Activated naive CD8-positive, alpha-beta T cell treated with anti-CD3 and anti-CD28 coated beads for 36 hours (primary cell): ENCODE measurements around the gene RGS17. TPM values are rescaled to one million over a fixed set of nuclear protein-coding genes. Genes with fewer than 3 reads are reported as not detected.

Source experiments
- DNase-seq: peaks from one replicate; pipeline ENCODE4 v3.0.0; 2021
- H3K27ac Mint-ChIP-seq: one replicate; pipeline ENCODE4 v1.8.0; 2022; ENCODE audit warnings: mild to moderate bottlenecking, moderate library complexity, mixed read lengths
- H3K27me3 Mint-ChIP-seq: one replicate; pipeline ENCODE4 v1.8.0; 2022; ENCODE audit warnings: mild to moderate bottlenecking, mixed read lengths
- H3K36me3 Mint-ChIP-seq: one replicate; pipeline ENCODE4 v1.8.0; 2021; ENCODE audit warnings: mild to moderate bottlenecking, mixed read lengths
- H3K4me1 Mint-ChIP-seq: one replicate; pipeline ENCODE4 v1.8.0; 2021; ENCODE audit warnings: mixed read lengths
- H3K4me3 Mint-ChIP-seq: one replicate; pipeline ENCODE4 v1.8.0; 2022; ENCODE audit warnings: mild to moderate bottlenecking, moderate library complexity, mixed read lengths
- H3K9me3 Mint-ChIP-seq: one replicate; pipeline ENCODE4 v1.8.0; 2022; ENCODE audit warnings: mixed read lengths
- total RNA-seq, 2 experiments: library from RNA; stranded (reverse); gene quantifications; one replicate each; pipeline ENCODE4 v1.2.3, GENCODE V29; 2021

The RGS17 gene
- total RNA-seq, 2 experiments from 2014 or later, result not detected

GRCh38 chr6:153076431-153076830 is 54.7 kb downstream of the RGS17 start:
- H3K4me3 Mint-ChIP-seq, result no peak overlapping the region
- H3K36me3 Mint-ChIP-seq, result no peaks in the 10 kb centered on the region
- no peaks in the 10 kb centered on the region for H3K4me1 Mint-ChIP-seq
- DNase-seq, result no peak
- H3K27ac Mint-ChIP-seq, result no peak overlapping the region
- peaks cover 5% of the 10 kb centered on the region for H3K27me3 Mint-ChIP-seq
- no peaks in the 10 kb centered on the region for H3K9me3 Mint-ChIP-seq

GRCh38 chr6:153074761-153075160 is 56.3 kb downstream of the RGS17 start:
- peaks cover 5% of the 10 kb centered on the region for H3K27me3 Mint-ChIP-seq

DNA sequence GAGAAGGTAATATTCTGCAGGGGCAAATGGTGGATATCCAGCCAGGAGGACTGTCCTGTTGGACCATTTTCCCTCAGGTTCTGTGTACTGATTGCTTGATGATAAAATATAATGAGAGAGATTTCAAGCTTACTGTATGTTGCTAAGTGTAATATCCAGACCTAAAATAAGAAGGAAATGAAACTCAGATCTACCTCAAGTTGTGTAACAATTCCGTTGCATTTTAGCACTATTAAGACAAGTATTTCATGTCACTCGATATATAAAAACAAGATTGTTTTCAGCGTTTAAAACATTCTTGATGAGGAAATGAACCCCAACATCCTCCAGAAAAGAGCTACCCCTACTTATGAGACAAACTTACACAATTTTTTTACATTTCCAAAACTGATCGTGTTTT is 57.2 kb downstream of the RGS17 start:
- DNase-seq, result no peak
- no peak overlapping the region for H3K4me3 Mint-ChIP-seq
- H3K27ac Mint-ChIP-seq, result no peak overlapping the region
- H3K36me3 Mint-ChIP-seq, result no peaks in the 10 kb centered on the region
- peaks cover 5% of the 10 kb centered on the region for H3K27me3 Mint-ChIP-seq
- no peaks in the 10 kb centered on the region for H3K4me1 Mint-ChIP-seq
- H3K9me3 Mint-ChIP-seq, result no peaks in the 10 kb centered on the region

More at GRCh38 chr6:153074761-153075160, 56.3 kb downstream of the RGS17 start:
- no peaks in the 10 kb centered on the region for H3K9me3 Mint-ChIP-seq
- no peak overlapping the region for H3K4me3 Mint-ChIP-seq
- no peak for DNase-seq
- H3K36me3 Mint-ChIP-seq, result no peaks in the 10 kb centered on the region
- H3K4me1 Mint-ChIP-seq, result no peaks in the 10 kb centered on the region
- no peak overlapping the region for H3K27ac Mint-ChIP-seq

DNA sequence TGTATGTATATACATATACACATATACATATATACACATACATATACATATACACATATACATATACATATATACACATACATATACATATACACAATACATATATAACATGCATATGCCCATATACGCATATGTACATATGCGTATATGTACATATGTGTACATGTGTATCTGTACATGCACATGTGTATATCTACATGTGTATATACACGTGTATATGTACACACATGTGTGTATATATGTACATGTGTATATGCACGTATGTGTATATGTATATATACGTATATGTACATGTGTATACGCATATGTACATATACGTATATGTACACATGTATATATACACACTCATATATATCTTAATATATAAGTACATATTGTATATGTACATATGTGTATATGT is 60.3 kb downstream of the RGS17 start:
- H3K9me3 Mint-ChIP-seq, result peaks cover 3% of the 10 kb centered on the region
- peaks cover 5% of the 10 kb centered on the region for H3K27me3 Mint-ChIP-seq
- no peak overlapping the region for H3K27ac Mint-ChIP-seq
- no peak overlapping the region for H3K4me3 Mint-ChIP-seq
- H3K36me3 Mint-ChIP-seq, result no peaks in the 10 kb centered on the region
- no peaks in the 10 kb centered on the region for H3K4me1 Mint-ChIP-seq
- DNase-seq, result no peak

DNA sequence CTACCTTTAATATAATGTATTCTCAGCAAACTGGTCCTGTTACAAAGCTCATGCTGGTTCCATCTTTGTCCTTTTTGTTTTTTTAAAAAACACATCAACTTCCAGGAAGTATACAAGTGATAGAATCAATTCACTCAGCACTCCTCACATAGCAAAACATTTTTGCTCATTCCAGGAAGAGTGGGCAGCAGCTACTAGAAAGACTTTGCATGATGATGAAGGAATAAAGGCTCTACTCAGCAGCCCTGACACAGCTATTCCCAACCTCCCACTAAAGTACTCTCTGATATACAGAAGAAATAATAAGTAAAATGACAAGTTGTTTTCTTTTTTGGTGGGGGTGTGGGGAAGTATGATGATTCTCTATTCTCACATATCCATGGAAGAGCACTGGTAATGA is 61.2 kb downstream of the RGS17 start:
- peaks cover 7% of the 10 kb centered on the region for H3K9me3 Mint-ChIP-seq
- no peak overlapping the region for H3K4me3 Mint-ChIP-seq
- no peak for DNase-seq
- peaks cover 5% of the 10 kb centered on the region for H3K27me3 Mint-ChIP-seq
- no peaks in the 10 kb centered on the region for H3K4me1 Mint-ChIP-seq
- no peaks in the 10 kb centered on the region for H3K36me3 Mint-ChIP-seq
- no peak overlapping the region for H3K27ac Mint-ChIP-seq

DNA sequence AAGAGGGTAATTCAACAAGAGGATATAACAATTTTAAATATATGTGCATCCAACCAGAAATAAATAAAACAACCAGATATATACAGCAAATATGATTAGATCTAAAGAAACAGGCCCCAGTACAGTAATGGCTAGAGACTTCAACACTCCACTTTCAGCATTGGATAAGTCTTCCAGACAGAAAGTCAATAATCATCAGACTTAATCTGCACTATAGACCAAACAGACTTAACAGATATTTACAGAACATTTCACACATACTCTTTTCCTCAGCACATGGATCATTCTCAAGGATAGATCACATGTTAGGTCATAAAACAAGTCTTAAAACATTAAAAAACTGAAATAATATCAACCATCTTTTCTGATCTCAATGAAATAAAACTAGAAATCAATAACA is 65.9 kb downstream of the RGS17 start:
- peaks cover 17% of the 10 kb centered on the region for H3K9me3 Mint-ChIP-seq
- H3K36me3 Mint-ChIP-seq, result peaks cover 1% of the 10 kb centered on the region
- no peak for DNase-seq
- H3K4me1 Mint-ChIP-seq, result no peaks in the 10 kb centered on the region
- H3K27ac Mint-ChIP-seq, result no peak overlapping the region
- H3K27me3 Mint-ChIP-seq, result peaks cover 35% of the 10 kb centered on the region
- no peak overlapping the region for H3K4me3 Mint-ChIP-seq

DNA sequence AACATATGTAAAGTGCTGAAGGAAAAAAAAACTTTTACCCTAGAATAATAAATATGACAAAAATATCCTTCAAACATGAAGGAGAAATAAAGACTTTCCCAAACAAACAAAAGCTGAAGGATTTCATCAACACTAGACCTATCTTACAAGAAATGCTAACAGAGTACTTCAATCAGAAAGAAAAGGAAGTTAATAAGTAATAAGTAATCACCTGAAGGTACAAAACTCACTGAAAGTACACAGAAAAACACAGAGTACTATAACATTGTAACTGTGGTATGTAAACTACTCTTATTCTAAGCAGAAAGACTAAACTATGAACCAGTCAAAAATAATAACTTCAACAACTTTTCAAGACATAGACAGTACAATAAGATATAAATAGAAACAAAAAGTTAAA is 67.1 kb downstream of the RGS17 start:
- Mint-ChIP-seq H3K27me3 (peaks cover 35% of the 10 kb centered on the region), H3K9me3 (peaks cover 17% of the 10 kb centered on the region), H3K4me3 (no peak overlapping the region), H3K4me1 (no peaks in the 10 kb centered on the region), H3K36me3 (peaks cover 1% of the 10 kb centered on the region), H3K27ac (no peak overlapping the region)
- no peak for DNase-seq

DNA sequence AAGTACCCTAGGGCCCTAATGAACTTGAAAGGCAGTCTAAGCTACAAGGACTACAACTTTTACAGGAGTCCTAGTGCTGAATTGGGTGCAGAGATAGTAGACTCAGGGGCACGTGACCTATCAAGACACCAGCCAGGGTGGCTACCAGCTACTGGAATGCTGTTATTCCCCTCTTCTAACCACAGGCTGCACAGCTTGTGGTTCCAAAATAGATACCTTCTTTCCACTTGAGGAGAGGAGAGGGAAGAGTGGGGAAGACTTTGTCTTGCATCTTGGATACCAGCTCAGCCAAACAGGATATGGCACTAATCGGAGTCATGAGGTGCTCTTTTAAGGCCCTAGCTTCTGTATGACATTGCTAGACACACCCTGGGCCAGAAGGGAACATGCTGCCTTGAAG is 68.6 kb downstream of the RGS17 start:
- DNase-seq, result no peak
- Mint-ChIP-seq H3K4me1 (no peaks in the 10 kb centered on the region), H3K27me3 (peaks cover 35% of the 10 kb centered on the region)

DNA sequence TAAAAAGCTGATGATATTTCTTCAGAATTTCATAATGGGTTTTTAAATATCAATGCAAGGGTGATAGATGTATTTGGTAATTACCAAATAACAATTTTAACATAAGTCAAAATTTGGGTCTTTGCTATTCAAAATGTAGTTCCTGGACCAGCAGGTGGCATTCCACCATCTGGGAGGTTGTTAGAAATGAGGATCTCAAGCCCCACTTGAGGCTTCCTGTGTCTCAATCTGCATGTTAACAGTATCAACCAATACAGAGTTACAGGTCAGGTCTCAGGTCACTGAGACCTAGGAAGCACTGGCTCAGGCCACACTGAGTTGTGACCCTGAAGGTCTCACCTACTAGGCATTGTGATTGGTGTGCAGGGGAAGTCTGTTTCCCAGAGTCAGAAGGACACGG is 71.3 kb downstream of the RGS17 start:
- Mint-ChIP-seq H3K27ac (no peak overlapping the region), H3K4me1 (no peaks in the 10 kb centered on the region), H3K4me3 (no peak overlapping the region), H3K36me3 (peaks cover 1% of the 10 kb centered on the region), H3K27me3 (peaks cover 30% of the 10 kb centered on the region), H3K9me3 (peaks cover 9% of the 10 kb centered on the region)
- no peak for DNase-seq

More for the DNA sequence above, 68.6 kb downstream of the RGS17 start:
- Mint-ChIP-seq H3K27ac (no peak overlapping the region), H3K4me3 (no peak overlapping the region), H3K36me3 (peaks cover 1% of the 10 kb centered on the region), H3K9me3 (peaks cover 17% of the 10 kb centered on the region)

GRCh38 chr6:153059311-153059710 is 71.8 kb downstream of the RGS17 start:
- H3K4me1 Mint-ChIP-seq, result no peaks in the 10 kb centered on the region
- peaks cover 1% of the 10 kb centered on the region for H3K36me3 Mint-ChIP-seq
- H3K27ac Mint-ChIP-seq, result no peak overlapping the region
- DNase-seq, result no peak
- H3K4me3 Mint-ChIP-seq, result no peak overlapping the region
- H3K9me3 Mint-ChIP-seq, result peaks cover 9% of the 10 kb centered on the region
- H3K27me3 Mint-ChIP-seq, result peaks cover 29% of the 10 kb centered on the region

DNA sequence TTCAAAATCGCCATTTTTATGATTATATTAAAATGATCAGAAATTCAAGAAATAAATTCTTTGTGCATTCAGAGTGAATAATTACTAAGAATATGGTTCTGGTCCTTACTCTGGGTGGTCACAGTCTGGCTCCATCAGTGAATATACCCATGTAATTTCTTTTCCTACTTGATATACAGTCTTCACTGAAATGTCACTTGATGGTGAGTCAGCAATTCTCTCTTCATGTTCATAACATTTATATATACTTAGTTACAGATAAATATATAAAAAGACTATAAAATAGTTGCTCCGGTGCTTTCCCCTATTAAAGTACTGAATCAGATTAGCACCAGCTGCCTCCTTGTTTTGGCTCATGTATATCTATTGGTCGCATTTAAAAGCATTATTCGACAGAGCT is 72.2 kb downstream of the RGS17 start:
- no peak overlapping the region for H3K27ac Mint-ChIP-seq
- H3K27me3 Mint-ChIP-seq, result peaks cover 25% of the 10 kb centered on the region
- H3K4me1 Mint-ChIP-seq, result no peaks in the 10 kb centered on the region

GRCh38 chr6:153058291-153058690 is 72.8 kb downstream of the RGS17 start:
- no peaks in the 10 kb centered on the region for H3K36me3 Mint-ChIP-seq
- H3K27ac Mint-ChIP-seq, result no peak overlapping the region
- H3K4me1 Mint-ChIP-seq, result no peaks in the 10 kb centered on the region
- no peak overlapping the region for H3K4me3 Mint-ChIP-seq
- peaks cover 19% of the 10 kb centered on the region for H3K27me3 Mint-ChIP-seq
- DNase-seq, result no peak
- H3K9me3 Mint-ChIP-seq, result peaks cover 4% of the 10 kb centered on the region

More for the DNA sequence above, 72.2 kb downstream of the RGS17 start:
- Mint-ChIP-seq H3K9me3 (peaks cover 9% of the 10 kb centered on the region), H3K4me3 (no peak overlapping the region), H3K36me3 (peaks cover 1% of the 10 kb centered on the region)
- no peak for DNase-seq

DNA sequence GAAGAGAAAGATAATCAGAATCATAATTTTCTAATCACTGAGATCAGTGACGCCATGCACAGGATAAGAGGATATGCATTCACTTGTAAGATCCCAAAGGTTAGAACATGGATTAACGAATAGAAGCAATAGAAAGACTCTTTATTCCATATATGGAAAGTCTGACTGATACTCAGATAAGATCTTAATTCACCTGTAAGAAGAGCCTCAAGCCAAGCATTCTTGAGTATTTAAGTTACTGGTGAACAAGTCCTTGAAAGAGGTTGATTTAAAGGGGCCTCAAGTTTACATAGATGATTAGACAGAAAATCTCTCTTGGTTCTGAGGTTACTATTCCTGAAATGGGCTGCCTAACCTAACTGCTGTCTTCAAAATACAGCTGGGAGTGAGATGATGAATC is 74.8 kb downstream of the RGS17 start:
- Mint-ChIP-seq H3K4me3 (no peak overlapping the region), H3K27me3 (peaks cover 10% of the 10 kb centered on the region), H3K27ac (no peak overlapping the region), H3K36me3 (no peaks in the 10 kb centered on the region), H3K4me1 (no peaks in the 10 kb centered on the region), H3K9me3 (no peaks in the 10 kb centered on the region)
- DNase-seq, result no peak

DNA sequence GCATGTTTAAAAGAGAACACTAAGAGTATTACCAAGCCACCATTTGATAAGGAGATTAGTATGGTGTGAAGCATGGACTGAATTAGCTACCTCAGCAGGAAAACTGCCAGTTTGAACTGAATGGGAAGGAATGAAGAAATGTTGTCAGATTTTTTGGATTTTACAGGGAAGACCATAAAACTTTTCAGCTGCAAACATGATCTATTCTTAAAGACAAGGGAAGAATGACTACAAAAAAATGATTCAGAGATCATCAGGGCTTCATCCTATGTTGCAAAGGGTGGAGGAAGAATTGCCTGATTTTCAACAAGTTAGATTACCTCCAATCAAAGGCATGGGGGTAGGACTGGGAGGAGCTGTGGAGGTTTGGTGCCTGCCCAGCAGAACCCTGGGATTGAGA is 79.3 kb downstream of the RGS17 start:
- H3K27me3 Mint-ChIP-seq, result peaks cover 3% of the 10 kb centered on the region

DNA sequence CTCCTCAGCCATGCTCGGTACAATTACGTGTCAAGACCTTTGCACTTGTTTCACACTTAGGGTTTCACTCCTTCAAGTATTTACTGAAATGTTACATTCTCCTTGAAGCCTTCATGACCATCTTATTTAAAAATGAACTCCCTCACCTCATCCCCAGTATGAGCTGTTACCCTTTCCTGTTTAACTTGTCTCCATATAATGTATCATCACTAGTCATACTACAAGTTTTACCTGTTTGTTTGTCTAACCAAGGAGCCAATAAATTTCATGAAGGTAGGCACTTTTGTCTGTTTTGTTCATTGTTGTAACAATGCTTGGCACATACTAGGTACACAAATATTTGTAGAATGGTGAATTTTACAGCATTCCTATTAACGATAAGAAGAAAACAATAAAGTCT is 82.5 kb downstream of the RGS17 start:
- no peaks in the 10 kb centered on the region for H3K27me3 Mint-ChIP-seq
- no peaks in the 10 kb centered on the region for H3K9me3 Mint-ChIP-seq
- H3K4me3 Mint-ChIP-seq, result no peak overlapping the region
- H3K4me1 Mint-ChIP-seq, result no peaks in the 10 kb centered on the region
- no peak overlapping the region for H3K27ac Mint-ChIP-seq
- H3K36me3 Mint-ChIP-seq, result no peaks in the 10 kb centered on the region
- DNase-seq, result no peak

More for the DNA sequence above, 79.3 kb downstream of the RGS17 start:
- H3K27ac Mint-ChIP-seq, result no peak overlapping the region
- no peaks in the 10 kb centered on the region for H3K4me1 Mint-ChIP-seq
- H3K4me3 Mint-ChIP-seq, result no peak overlapping the region
- DNase-seq, result no peak
- no peaks in the 10 kb centered on the region for H3K36me3 Mint-ChIP-seq
- no peaks in the 10 kb centered on the region for H3K9me3 Mint-ChIP-seq

DNA sequence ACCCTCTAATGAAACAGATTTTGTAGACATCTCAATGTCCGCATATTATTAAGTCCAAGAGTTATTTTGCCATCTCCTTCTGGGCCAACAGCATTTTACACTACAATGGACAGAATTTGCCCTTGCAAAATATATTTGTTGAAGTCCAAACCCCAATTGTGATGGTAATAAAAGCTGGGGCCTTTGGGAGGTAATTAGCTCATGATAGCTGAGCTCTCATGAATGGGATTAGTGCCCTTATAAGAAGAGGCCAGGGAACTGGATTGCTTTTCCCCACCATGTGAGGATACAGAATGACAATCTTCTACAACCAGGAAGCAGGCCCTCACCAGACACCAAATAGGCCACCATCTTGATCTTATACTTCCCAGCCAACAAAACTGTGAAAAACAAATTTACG is 83.7 kb downstream of the RGS17 start:
- Mint-ChIP-seq H3K4me3 (no peak overlapping the region), H3K36me3 (no peaks in the 10 kb centered on the region), H3K9me3 (no peaks in the 10 kb centered on the region), H3K27me3 (no peaks in the 10 kb centered on the region), H3K4me1 (no peaks in the 10 kb centered on the region), H3K27ac (no peak overlapping the region)
- no peak for DNase-seq

GRCh38 chr6:153045271-153045670 is 85.8 kb downstream of the RGS17 start:
- DNase-seq, result no peak
- H3K9me3 Mint-ChIP-seq, result no peaks in the 10 kb centered on the region
- H3K4me1 Mint-ChIP-seq, result no peaks in the 10 kb centered on the region
- H3K27ac Mint-ChIP-seq, result no peak overlapping the region
- H3K36me3 Mint-ChIP-seq, result no peaks in the 10 kb centered on the region
- no peaks in the 10 kb centered on the region for H3K27me3 Mint-ChIP-seq
- no peak overlapping the region for H3K4me3 Mint-ChIP-seq
